Stimulated activated CD4-positive, alpha-beta T cell treated with anti-CD3 and anti-CD28 coated beads, Interleukin-4, amount 100 ng/mL, for 24 hours (primary cell): ENCODE results near the gene RORC.
"Not testable (repeated sequence)": the region's sequence is repeated elsewhere in the genome, so short reads cannot be mapped to it uniquely, and the experiment has no call there.

Experiments used
- DNase-seq: peaks from one replicate; pipeline ENCODE4 v3.0.0-alpha.2; 2020

The RORC gene

DNA sequence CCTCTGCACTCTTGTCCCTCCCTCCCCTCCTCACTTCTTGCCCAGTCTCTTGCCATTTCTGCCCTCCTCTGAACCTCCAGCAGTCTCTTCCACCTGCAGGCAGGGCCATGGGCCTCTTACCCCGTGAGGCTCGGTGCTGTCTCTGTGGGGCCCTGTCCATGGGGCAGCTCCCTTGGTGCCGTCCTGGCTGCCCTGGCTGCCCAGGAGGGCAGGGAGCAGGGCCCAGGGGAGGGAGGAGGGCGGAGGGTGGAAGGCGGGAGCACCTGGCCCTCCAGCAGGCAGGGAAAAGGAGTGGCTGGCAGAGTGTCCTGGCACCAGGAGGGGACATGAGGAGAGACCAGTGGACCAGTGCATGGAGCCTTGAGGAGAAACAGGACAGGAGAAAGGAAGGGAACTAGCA, at the start of gene RORC:
TSS of gene RORC (minus strand) at position 198 of the 400 bp plus-strand sequence. CDS start at position 160, 38 bp downstream.
- DNase-seq = no peak

DNA sequence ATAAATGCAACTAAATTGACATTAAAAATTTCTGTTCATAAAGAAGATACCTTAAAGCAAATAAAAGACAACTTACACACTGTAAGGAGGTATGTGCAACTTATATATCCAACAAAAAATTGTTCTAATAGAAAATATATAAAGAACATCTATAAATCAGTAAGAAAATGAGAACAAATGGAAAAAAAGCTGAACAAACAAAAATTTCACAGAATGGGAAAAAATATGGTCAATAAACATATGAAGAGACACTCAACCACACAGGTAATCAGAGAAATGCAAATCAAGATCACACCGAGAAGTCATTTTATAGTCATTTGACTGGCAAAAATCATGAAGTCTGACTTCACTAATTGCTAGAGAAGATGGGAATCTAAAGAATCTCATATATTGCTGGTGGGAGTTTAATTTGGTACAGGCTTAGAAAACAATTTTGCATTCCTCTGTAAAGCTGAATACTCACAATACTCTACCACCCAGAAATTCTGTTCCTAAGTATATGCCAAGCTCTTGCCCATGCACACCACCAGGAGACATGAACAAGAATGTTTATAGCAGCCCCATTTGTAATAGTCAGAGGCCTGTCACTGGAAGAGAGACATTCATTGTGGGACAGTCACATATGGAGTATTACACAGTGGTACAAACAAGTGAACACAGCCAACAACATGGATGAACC, 44.0 kb upstream of the RORC start:
- no peak for DNase-seq

DNA sequence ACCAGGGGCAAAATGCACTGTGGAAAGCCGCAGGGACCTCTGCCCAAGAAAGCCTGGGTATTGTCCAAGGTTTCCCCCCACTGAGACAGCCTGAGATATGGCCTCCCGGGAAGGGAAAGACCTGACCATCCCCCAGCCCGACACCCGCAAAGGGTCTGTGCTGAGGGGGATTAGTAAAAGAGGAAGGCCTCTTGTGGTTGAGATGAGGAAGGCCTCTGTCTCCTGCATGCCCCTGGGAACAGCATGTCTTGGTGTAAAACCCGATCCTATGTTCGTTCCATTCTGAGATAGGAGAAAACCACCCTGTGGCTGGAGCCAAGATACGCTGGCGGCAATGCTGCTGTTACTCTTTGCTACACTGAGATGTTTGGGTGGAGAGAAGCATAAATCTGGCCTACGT, 41.2 kb upstream of the RORC start:
- DNase-seq = not testable (repeated sequence)

DNA sequence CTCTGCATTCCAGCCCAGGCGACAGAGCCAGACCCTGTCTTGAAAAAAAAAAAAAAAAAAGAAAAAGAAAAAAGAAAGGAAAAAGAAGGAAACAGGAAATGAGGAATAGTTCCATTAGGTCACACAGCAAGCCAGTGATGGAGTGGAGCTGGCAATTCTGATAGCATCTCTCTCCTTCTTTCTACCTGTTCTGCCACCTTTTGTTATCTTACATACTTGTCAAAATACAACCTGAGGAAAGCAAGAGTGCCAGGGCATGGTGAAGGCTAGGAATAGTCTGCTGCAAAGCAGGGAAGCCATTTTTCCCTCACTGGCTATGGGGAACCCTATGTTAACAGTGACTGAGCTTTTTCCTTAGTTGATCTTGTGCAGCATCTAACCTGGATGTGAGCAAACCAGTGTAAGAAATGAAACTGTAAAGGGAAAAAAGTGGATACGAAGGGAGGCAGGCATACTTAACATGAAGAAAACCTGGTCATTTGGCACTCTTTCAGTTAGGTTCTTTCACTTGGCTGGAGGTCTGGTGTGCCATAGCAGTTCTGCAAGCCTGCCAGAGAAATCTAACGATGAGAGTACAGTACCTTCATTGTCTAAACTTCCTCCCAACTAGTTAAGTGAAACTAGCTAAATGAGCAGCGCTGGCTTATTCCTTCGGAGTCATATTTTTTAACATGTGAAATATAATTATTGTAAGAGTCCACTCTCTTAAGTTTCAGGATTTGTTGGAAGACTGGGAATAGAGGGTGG, 39.9 kb upstream of the RORC start:
- DNase-seq = no peak

DNA sequence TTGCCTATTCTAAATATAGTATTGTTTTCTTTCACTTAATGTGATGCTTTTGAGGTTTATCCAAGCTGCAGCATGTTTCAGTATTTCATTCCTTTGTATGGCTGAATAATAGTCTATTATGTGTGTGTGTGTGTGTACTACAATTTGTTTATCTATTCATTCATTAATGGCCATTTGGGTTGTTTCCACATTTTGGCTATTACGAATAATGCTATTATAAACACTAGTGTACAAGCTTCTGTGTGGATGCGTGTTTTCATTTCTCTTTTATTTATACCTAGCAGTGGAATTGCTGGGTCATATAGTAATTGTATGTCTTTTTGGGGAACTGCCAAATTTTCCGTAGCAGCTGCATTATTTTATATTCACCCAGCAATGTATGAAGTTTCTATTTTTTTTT, 36.9 kb upstream of the RORC start:
- no peak for DNase-seq

DNA sequence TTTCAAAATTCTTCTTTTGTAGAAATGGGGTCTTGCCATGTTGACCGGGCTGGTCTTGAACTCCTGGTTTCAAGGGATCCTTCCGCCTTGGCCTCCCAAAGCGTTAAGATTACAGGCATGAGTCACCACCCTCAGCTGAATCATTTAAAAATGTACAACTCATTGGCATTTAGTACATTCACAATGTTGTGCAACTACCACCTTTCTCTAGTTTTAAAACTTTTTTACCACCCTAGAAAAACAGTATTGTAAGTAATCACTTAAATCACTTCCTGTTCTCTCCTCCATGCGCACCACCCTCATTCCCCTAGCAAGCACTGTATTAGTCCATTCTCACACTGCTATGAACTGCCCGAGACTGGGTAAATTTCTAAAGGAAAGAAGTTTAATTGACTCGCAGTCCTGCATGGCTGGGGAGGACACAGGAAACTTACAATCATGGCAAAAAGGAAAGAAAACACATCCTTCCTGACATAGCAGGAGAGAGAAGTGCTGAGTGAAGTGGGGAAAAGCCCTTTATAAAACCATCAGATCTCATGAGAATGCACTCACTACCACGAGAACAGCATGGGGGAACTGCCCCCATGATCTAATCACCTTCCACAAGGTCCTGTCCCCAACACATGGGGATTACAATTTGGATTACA, 36.3 kb upstream of the RORC start:
- no peak for DNase-seq

DNA sequence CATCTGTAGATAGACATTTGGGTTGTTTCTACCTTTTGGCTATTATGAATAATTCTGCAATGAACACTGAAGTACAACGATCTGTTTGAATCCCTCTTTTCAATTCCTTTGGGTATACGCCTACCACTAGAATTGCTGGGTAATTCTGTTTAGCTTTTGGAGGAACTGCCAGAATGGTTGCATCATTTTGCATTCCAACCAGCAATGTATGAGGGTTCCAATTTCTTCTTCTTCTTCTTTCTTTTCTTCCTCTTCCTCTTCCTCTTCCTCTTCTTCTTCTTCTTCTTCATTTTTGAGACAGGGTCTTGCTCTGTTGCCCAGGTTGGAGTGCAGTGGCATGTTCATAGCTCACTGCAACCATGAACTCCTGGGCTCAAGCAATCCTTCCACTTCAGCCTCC, 35.7 kb upstream of the RORC start:
- no peak for DNase-seq

DNA sequence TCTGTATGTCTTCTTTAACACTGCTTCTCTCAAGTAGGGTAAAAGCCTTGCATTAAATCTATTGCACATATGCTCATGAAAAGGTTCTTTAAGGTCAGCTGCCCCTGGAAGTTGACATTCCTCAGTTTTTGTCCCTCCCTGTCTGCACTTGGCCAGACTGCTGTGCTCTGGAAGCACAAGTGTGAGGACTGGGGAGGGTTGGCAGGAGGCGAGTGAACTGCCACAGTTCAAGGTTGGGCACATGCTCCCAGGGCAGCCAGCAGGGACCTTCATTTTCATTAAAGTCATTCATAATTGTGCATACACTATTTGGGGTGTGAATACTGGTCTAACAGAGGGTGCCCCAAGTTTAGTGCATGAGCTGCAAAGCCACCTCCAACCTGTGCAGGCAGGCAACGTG, 32.8 kb upstream of the RORC start:
- no peak for DNase-seq

DNA sequence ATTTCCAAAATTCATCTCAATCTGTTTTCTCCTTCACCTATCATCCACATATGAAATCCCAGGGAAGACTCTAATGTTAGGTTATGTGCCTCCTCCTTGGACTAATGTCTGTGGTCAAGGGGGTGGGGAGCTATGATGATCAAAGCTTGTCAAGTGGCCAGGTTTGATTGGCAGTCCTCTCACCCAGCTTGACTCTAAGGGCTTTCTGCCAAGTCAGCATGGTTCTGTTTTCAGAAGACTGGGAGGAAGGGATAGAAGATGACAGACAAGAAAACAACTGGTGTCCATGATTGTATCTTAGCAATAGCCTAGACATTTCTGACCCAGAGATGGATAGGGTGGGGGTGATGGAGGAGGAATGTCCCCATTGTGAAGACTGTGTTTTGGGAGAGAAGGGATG, 31.0 kb upstream of the RORC start:
- DNase-seq = no peak

DNA sequence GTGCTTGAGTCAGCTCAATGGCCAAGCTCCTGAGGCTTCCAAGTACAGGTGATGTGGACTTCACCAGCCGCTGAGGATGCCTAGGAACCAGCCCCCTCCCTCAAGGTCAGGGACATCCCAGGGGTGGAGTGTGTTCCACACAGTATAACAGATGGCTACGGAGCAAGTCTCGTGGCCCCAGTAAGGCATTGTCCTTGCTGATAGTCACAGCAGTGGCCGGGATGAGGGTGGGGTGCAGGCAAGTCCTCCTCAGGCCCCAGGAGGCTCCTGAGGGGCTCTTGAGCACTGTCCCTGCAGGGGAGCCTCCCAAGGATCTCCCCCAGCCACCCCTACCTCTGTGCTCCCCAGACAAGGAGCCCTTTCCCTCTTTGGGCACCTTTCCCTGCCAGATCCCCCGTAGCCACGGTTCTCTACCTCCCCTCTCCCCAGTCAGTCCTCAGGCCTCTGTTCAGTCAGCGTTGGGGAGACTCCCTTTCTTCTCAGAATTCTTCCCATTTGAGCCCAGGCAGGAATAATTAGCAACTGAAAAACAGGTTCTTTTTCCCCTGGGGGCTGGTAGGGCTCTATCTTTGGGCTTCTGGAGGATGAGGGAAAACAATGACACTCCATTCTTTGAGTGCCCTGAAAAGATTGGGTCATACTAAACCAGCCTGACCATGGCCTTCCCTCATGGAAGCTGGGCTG, 29.0 kb upstream of the RORC start:
- no peak for DNase-seq

DNA sequence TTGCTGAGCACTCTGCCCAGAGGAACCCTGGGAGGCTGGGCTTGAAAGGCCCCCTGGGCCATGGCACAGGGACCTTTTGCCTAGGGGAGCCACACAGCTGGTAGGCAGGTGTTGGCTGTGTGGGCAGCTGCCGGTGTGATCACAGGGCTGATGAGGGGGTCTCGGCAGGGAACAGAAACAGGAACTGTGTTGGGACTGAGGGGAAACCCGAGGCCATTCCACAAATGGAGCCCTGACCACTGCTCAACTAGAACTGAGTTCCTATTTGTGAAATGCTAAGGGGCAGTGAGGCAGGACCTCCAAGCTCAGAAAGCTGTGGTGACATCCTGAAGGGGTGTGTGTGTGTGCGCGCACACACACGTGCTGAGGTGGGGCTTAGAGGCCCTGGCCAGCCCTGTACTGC, 28.3 kb upstream of the RORC start:
- no peak for DNase-seq

DNA sequence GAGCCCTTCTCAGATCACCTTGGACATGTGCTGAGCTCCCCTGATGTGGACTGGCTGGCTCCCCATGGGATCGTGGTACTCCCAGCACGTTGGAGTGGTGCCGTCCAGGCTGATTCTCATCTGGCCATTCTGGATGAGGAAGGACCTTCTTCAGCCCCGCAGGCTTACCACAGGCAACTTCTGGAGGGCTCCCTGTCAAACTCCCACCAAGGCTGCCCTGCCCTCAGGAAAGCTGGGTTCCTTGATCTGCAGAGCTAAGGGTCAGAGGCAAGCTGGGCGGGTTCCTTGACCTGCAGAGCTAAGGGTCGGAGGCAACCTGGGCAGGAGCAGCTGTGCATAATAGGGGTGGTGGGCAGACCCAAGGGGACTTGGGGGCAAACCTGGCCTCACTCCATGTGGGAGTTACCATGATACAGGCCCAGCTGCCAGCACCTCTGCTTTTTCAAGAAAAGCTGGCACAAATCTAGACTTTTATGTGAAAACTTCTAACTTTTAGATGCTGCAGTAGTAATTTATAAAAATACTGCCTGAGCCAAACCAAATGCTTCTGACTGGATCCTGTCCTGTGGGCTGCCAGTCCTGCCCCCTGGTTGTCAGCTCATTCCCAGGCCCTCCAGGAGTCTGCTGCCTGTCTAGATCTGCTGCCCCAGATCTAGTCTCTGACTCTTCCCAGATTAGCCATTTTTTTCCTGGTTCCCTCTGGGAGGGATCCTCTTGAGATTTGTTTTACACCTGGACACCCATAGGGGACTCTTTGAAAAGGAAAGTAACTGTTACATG, 27.5 kb upstream of the RORC start:
- no peak for DNase-seq

DNA sequence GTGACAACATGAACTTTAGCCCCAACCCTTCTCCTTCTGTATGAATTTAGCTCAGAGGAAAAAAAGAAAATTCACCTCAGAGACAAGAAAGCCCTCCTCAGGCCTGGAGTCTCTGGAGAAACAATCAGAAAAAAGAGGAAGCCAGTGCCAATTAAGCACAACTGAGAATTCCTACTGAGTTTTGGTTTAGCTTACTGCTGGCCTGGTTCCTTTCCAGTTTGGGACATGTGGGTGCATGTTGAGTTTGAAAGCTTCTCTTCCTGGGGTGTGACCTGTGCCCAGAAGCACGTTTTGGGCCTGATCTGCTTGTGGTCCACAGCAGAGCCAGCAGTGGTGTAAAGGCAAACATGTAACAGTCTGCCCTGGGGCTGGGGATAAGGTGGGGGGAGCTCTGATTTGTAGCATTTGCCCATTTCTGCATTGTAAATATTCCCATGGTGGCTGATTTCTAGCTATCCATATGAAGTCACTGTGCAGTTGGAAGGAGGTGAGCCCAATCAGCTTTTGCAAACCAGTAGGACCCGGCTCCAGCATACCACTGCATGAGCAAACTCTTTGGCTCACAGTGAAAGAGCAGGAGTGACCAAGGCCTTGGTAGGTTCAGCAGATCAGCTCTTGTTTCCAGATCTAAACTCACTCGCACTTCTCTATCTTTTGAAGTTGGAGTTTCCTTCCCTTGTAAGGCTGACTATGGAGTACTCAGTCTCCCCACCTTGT, 26.6 kb upstream of the RORC start:
- DNase-seq = no peak

DNA sequence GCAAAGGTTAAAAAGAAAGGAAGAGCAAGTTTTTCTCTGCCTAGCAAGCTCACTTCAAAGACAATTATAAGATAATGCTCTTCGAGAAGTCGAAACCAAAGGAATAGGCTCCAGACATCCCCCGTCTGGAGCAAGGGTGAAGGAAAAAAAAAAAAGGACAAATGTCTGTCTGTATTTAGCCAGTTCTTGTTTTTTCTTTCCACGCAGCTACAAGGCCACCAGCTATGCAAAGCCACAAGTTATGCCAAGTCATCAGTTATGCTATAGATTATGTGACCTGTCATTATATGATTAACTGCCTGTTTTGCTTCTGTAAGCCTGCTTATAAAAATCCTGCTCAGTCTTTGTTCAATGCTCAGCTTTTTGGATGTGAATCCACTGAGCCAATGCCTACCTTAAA, 24.3 kb upstream of the RORC start:
- no peak for DNase-seq

DNA sequence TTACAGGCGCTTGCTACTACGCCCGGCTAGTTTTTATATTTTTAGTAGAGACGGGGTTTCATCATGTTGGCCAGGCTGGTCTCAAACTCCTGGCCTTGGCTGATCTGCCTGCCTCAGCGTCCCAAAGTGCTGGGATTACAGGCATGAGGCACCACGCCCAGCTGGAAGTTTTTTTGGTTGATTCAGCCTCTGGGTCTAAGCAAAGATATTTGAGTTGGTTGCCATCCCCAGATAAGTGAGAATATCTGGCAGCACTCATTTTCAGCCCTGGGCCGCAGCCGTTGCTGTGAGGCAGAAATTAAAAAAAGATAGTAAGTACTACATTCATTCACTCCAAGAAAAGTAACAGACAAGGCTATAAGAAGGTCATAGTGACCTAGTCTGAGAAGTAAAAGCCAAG, 23.9 kb upstream of the RORC start:
- DNase-seq = not testable (repeated sequence)

DNA sequence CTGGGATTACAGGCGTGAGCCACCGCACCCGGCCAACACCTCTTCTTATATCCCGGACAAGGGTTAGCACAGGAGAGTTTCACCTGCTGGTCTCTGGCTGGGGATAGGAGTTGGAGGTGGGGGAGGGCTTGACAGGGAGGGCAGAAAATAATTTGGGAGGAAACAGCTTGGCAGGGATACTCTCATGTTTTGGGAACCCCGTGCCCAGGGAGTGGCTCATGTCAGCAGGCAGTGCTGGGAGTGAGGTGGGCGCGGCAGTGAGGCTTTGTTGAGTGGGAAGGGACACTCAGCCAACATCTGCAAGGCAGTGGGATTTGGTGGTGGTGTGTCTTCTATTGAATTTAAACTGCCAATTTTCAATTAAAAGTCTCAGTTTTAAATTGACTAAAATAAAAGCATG, 23.1 kb upstream of the RORC start:
- no peak for DNase-seq

DNA sequence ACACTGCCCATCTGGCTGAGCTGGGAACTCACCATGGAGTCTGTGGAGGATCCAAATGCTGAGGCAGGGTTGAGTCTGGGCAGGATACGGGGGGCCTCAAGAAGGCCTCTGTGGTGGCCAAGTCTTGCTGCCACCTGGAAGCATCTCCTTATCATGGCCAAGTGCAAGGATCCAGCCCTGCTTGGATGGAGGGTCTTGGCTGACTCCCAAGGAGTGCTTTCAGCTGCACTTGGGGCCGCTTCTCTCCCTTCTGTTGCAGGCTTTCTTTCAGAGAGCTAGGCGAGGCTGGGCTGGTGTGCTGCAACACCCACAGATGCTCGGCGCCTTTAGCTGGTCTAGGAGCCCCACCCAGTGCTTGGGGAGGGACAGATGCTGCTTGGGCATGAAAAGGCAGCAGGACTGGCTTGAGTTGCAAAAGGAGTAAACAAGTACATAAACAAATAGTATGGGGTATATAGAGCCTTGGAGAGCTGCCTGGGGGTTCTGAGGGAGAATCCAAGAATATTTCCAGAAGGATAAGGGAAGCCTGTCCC, 21.9 kb upstream of the RORC start, which contains the start of gene THEM5:
TSS of gene THEM5 (minus strand) at position 302 of the 533 bp plus-strand sequence. CDS start at position 155, 147 bp downstream.
- no peak for DNase-seq

DNA sequence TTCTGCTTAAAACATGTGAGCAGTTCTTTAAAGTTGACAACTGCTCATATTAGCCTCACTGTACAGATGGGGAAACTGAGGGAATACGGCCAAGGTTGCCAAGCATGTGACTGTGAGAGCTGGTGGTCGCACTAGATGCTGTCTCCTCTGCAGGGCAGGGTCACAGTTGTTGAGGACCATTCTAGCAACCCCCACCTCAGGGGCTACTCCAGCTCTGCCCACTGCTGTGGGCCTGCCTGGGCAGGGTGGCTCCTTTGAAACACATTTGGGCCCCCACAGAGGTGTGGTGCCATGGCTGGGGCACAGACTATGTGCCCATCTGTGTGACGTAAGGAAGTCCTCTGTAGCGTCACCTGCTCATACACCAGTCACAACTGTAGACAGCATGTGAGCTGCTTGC, 21.1 kb upstream of the RORC start:
- no peak for DNase-seq

DNA sequence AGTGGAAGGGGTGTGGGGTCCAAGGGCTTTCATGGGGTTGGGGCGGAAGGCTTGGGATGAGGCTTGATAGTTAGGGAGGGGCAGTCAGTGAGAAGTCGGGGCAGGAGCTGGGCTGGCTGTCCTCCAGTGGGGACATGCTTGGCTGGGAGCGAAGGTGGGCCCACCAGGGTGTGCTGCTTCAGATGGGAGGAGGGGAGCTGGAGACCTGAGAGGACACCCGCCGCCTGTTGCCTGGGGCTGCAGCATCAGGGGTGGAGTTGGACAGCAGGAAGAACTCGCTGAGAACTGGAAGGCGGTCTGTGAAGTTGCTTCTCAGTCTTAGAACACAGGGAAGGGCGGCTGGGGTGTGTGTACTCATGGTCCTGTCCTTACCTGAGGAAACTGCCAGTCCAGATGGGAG, 20.3 kb upstream of the RORC start:
- DNase-seq = no peak

DNA sequence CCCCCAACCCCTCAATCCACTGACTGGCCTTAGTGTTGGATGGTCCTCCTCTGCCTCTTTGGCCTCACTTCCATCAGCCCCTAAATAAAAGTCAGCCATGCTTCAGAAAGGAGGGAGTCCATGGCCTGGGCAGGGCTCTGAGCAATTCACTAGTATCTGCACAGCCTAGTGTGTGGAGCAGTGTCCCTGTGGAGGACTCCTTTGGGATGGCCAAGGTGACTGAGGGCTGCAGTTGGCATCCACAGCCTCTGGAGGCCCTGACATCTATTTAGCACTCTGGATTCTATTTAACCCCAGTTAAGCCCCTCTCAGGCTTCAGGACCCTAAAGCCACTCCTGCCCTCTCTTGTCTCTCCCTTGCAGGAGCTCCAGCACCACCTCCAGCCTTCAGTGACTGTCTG, 18.3 kb upstream of the RORC start:
- DNase-seq = no peak

DNA sequence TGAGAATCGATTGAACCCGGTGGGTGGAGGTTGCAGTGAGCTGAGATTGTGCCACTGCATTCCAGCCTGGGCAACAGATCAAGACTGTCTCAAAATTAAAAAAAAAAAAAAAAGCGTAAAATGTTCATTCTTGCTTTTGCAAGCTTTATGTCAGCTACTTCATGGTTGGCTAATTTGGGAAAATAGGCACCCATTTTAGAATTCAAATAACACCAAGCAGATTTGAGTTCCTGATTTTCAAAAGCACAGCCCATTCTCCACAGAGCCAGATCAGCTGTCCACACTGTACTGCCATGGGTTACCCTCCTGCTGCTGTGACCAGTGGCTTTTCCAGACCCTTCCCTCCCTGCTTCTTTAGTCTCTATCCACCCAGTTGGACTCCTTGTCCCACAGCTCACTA, 17.5 kb upstream of the RORC start:
- no peak for DNase-seq
